Left lung (tissue), 10 donors: ENCODE measurements around the gene CHD9. TPM values are rescaled to one million over a fixed set of nuclear protein-coding genes. Genes with fewer than 3 reads are reported as not detected.

Experiments
- ATAC-seq: fragments of 200-7000 bp; cut with Tn5 transposase; one replicate; pipeline ENCODE4 v1.9.1; 2020; ENCODE audit warnings: moderate library complexity
- DNase-seq, 4 donors: peaks; one replicate each; pipeline ENCODE4 v3.0.0-alpha.2; 2013 to 2020
- H3K27ac ChIP-seq, 2 donors: fragments of 200-600 bp; sonication (generic) in 1 of 2; one replicate each; pipeline versions ENCODE4 v1.5.0 to v1.8.0; 2020 to 2021
- H3K27me3 ChIP-seq, 2 donors: fragments of 200-600 bp; sonication (generic) in 1 of 2; one replicate each; pipeline versions ENCODE4 v1.5.0 to v1.8.0; 2020 to 2021
- H3K36me3 ChIP-seq, 2 donors: fragments of 200-600 bp; sonication (generic) in 1 of 2; one replicate each; pipeline versions ENCODE4 v1.5.0 to v1.8.0; 2020 to 2021
- H3K4me1 ChIP-seq, 2 donors: fragments of 200-600 bp; one replicate each; pipeline ENCODE4 v1.8.0; 2021
- H3K4me3 ChIP-seq, 2 donors: fragments of 200-600 bp; sonication (generic) in 1 of 2; one replicate each; pipeline versions ENCODE4 v1.5.0 to v1.8.0; 2020 to 2021; ENCODE audit warnings: mild to moderate bottlenecking in 1 of 2
- H3K9me3 ChIP-seq, 2 donors: fragments of 200-600 bp; sonication (generic) in 1 of 2; one replicate each; pipeline versions ENCODE4 v1.5.0 to v1.8.0; 2020 to 2021
- intact Hi-C, 2 donors: fragments of 100-400 bp; cut with DNase I; formaldehyde crosslinking; loops; one replicate each; pipeline versions ENCODE4 v1.11.2 to v1.14.2; 2022
- polyA plus RNA-seq, 6 donors: library from polyadenylated mRNA; unstranded; fragments of 120-200 nt; gene quantifications; one replicate each; pipeline ENCODE4 v1.2.1, GENCODE V29; 2013; ENCODE audit not compliant: insufficient read length in 6 of 6
- total RNA-seq, 2 donors: library from RNA; stranded (reverse); fragmentation: NEBNext Ultra II Directional; extraction: Animal tissue kit (Norgen Biotek cat#: 25700); gene quantifications; one replicate each; pipeline ENCODE4 v1.2.1, GENCODE V29; 2021
- TF ChIP-seq, protein P1 (sequence below), 2 donors: fragments of 200-600 bp; sonication (generic) in 1 of 2; IDR thresholded peaks; one replicate each; pipeline versions ENCODE4 v1.5.0 to v1.8.0; 2021; ENCODE audit warnings: antibody characterized with exemption in 2 of 2
- donor health status: DM: no; HTN: yes; CAD: no.
- donor health status: DM: no; HTN: no; CAD: no.

CHD9 gene
- total and polyA plus RNA-seq, 8 donors: 65.6 to 88.0 (median 74.0) TPM

DNA sequence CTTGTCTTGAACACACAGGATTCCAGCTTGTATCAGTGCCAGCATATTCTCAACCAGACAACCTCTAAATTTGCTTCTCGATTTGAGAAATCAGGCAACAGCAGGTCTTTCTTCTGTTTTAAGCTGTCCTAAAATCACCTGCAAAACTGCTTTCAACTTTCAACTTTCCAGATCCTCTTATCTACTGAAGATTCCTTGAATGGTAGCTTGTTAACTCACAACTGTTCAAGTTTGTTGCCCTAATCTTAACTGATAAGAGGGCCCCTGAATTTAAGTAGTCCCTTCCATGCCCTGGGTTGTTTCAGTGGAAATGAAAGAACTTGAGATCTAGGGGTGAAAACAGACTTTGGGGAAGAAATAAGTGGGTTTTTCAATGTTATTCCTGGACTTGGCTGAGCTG is 57.2 kb downstream of the CHD9 start:
- ATAC-seq (peak; percentile 38), DNase-seq (no peak)
- TF ChIP-seq, protein P1, sequence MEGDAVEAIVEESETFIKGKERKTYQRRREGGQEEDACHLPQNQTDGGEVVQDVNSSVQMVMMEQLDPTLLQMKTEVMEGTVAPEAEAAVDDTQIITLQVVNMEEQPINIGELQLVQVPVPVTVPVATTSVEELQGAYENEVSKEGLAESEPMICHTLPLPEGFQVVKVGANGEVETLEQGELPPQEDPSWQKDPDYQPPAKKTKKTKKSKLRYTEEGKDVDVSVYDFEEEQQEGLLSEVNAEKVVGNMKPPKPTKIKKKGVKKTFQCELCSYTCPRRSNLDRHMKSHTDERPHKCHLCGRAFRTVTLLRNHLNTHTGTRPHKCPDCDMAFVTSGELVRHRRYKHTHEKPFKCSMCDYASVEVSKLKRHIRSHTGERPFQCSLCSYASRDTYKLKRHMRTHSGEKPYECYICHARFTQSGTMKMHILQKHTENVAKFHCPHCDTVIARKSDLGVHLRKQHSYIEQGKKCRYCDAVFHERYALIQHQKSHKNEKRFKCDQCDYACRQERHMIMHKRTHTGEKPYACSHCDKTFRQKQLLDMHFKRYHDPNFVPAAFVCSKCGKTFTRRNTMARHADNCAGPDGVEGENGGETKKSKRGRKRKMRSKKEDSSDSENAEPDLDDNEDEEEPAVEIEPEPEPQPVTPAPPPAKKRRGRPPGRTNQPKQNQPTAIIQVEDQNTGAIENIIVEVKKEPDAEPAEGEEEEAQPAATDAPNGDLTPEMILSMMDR (IDR thresholded peaks at IDR 0.05): no peak
- Histone ChIP-seq H3K4me3 (no peak overlapping the region), H3K9me3 (no peaks in the 10 kb centered on the region), H3K4me1 (no peaks in the 10 kb centered on the region), H3K27me3 (no peaks in the 10 kb centered on the region), H3K36me3 (no peaks in the 10 kb centered on the region), H3K27ac (no peak overlapping the region)
- intact Hi-C loops: no loop called here

DNA sequence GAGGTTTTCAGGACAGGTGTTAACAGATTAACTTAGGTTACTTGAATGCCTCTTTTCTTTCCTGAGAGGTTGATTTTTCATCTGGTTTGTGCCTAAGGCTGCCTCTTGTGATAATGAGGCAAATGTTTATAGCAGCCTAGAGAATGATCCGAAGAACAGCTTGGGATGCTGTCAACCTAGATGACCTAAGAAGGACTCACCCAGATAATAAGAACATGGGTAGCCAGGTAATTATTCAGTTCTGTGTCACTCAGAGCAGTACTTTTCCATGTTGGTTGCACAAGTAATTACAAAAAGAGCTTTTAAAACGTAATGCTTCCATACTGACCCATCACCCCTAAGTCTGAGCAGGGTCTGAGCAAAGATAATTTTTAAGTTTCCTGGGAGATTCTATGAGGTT is 60.3 kb downstream of the CHD9 start:
- intact Hi-C loops: no loop called here
- DNase-seq: no peak
- H3K4me1 ChIP-seq: no peaks in the 10 kb centered on the region
- no peak for ATAC-seq
- TF ChIP-seq, protein P1 (IDR thresholded peaks at IDR 0.05): no peak
- H3K9me3 ChIP-seq: no peaks in the 10 kb centered on the region
- no peak overlapping the region for H3K27ac ChIP-seq
- H3K4me3 ChIP-seq: no peak overlapping the region
- no peaks in the 10 kb centered on the region for H3K36me3 ChIP-seq
- no peaks in the 10 kb centered on the region for H3K27me3 ChIP-seq

DNA sequence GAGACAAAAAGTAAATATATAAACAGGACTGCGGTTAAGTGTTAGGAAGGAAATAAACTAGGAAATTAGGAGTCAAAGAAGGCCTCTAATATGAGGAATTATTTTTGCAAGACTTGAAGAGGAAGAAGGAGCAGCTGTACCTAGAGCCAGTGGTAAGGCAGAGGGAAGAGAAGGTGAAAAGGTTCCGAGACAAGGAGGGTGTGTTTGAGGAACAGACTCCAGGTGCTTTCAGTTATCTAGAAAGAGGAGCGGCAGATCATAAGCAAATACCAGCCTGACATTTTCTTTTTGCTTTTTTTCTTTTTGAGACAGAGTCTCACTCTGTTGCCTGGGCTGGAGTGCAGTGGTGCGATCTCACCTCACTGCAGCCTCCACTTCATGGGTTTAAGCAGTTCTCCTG is 61.0 kb downstream of the CHD9 start:
- intact Hi-C loops: no loop called here
- no peak overlapping the region for H3K4me3 ChIP-seq
- H3K9me3 ChIP-seq: no peaks in the 10 kb centered on the region
- no peaks in the 10 kb centered on the region for H3K4me1 ChIP-seq
- DNase-seq (no peak), ATAC-seq (no peak)
- TF ChIP-seq, protein P1 (IDR thresholded peaks at IDR 0.05): no peak
- no peak overlapping the region for H3K27ac ChIP-seq
- H3K36me3 ChIP-seq: no peaks in the 10 kb centered on the region
- no peaks in the 10 kb centered on the region for H3K27me3 ChIP-seq

DNA sequence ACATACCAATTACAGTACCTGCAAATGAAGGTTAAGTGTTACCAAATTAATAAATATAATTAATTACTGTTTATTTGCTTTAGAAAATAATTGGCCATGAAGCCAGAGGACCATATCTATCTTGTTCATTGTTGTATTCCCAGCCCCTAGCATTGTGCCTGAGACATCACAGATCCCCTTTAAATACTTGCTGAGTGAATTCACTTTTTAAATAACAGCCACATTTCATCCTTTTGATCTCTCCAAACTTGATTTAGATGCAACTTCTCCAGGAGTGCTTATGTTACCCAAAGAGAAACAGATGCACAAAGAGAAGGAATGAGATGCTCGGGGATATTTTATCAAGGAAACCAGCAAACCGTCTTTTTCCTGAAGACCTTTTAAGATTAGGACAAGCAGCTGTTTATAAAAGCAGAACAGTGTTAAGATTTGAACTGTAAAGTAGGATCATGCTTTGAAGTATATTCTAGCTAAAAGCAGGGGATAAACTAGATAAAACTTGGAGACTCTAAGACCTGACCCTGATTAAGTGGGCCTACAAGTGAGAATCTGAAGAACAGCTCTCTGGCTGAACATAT is 66.3 kb downstream of the CHD9 start:
- H3K27ac ChIP-seq: peak overlapping the region; percentile 30 to 35
- no peaks in the 10 kb centered on the region for H3K36me3 ChIP-seq
- DNase-seq (no peak), ATAC-seq (no peak)
- intact Hi-C loops: no loop called here
- peaks cover 0 to 4% of the 10 kb centered on the region in 2 donors for H3K4me1 ChIP-seq
- H3K9me3 ChIP-seq: no peaks in the 10 kb centered on the region
- H3K27me3 ChIP-seq: no peaks in the 10 kb centered on the region
- TF ChIP-seq, protein P1 (IDR thresholded peaks at IDR 0.05): no peak
- H3K4me3 ChIP-seq: no peak overlapping the region

DNA sequence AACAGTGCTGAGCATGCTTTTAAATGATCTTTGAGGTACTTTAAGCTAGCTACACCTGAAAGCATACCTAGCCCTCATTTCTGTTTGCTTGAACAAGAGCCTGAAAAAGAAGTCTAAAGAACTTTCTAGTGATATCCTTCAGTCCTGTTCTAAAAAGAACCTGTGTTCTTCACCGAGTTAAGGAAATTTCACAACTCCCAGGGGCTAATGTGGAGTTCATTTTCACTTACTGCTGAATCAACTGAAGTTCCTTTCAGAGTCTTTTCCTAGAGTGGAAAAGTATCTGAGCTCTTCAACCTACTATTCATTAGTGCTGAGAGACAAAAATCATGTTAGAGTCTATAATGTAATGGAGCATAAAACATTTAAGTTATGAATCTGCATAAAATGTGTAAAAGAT is 66.9 kb downstream of the CHD9 start:
- peak overlapping the region; percentile 30 to 35 for H3K27ac ChIP-seq
- H3K36me3 ChIP-seq: no peaks in the 10 kb centered on the region
- H3K9me3 ChIP-seq: no peaks in the 10 kb centered on the region
- no peak overlapping the region for H3K4me3 ChIP-seq
- ATAC-seq (peak; percentile 62), DNase-seq (no peak)
- intact Hi-C loops: no loop called here
- peaks cover 0 to 4% of the 10 kb centered on the region in 2 donors for H3K4me1 ChIP-seq
- no peaks in the 10 kb centered on the region for H3K27me3 ChIP-seq
- TF ChIP-seq, protein P1 (IDR thresholded peaks at IDR 0.05): no peak
